Activated CD8-positive, alpha-beta memory T cell treated with anti-CD3 and anti-CD28 coated beads for 48 hours (primary cell): ENCODE results near the gene DEF6.

Source experiments
- DNase-seq, 3 experiments: peaks; one replicate each; pipeline ENCODE4 v3.0.0-alpha.2; 2020; ENCODE audit warnings: low read depth in 2 of 3, low spot score in 2 of 3

Gene DEF6

DNA sequence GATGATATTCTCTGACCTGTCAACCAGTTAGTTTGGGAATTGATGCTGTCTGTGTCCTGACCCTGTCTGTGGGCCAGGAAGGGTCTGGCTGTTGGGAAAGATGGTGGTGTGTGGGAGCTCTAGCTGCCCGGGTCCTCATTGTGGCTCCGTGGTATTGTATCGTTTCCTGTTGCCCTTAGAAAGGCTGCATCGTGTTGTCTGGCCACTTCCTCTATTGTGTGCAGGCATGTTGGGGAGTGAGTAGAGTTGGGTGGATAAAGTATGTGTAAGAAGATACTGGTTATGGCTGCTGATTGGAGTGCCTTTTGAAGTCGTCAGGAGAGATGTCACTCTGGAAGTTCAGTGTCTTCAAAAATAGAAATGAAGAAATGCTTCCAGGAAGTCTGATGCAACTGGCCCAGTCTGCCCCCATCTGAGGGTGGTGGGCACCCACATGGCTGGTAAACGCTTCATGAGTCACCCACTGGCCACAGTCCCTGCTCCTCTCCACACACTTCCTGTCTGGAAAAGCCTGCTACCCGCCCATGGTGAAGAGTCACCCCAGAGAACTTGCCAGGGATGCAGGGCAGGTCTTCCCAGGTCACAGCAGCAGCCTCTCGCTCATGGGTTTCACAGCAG, 72.6 kb downstream of the DEF6 start:
- DNase-seq, result peak in 2 of 3 experiments; percentile 23 to 31

GRCh38 chr6:35370785-35371493, 73.3 kb downstream of the DEF6 start:
- DNase-seq, result no peak
